NCI-H2171 treated with DMSO at 0.1 percent for 48 hours (cell line): ENCODE results near the gene XRN2.

Source experiments
- DNase-seq: peaks from one replicate; lab custom pipeline; 2025; lab: John Stamatoyannopoulos, UW

The XRN2 gene

DNA sequence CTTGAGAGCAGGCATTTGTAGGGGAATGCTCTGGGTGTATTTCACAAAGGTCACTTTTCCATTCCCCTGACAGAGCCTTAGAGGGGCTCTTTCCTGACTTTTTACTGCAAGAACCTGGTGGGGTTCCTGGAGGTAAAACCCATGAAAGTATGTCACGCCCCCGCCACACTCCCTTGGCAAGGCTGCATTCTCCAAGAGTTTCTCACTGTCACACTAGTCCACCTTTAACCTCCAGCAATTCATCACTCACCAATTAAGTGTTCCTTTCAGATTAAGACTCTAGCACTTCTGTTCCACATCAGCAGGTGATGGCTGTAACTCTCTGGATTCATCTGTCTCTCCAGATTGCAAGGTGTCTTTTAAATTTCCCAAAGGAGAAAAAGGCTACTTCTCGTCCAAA, 126.9 kb downstream of the XRN2 start:
- no peak for DNase-seq

- no peak for DNase-seq
Measured at GRCh38 chr20:21432911-21433310, 129.8 kb downstream of the XRN2 start.

DNA sequence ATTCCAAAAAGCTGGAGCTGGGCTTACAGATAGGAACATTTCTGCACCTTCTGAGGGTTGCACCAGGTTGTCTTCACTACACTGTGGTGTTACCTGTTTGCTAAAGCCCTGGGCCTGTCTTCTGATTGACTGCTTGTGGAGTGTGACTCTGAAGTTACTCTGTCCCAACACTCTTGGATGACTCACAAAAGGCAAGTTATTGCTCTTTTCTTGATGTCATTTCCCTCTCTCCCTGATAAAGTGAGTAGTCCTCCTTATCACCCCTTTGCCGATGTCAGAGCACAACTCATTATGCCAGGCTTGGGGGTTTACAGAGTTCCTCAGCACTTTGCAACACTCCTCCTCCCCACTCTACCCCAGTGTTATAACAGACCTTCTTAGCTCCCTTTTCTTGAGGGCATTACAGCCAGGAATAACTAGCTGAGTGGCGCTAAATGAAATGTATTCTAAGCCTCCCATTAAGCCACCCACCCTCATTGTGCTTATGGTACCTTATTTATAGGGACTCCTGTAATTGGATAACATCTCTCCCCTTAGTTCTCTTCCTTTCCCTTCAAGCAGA, 130.3 kb downstream of the XRN2 start:
- DNase-seq = no peak

- no peak for DNase-seq
Measured at GRCh38 chr20:21435576-21435975, 132.4 kb downstream of the XRN2 start.

DNA sequence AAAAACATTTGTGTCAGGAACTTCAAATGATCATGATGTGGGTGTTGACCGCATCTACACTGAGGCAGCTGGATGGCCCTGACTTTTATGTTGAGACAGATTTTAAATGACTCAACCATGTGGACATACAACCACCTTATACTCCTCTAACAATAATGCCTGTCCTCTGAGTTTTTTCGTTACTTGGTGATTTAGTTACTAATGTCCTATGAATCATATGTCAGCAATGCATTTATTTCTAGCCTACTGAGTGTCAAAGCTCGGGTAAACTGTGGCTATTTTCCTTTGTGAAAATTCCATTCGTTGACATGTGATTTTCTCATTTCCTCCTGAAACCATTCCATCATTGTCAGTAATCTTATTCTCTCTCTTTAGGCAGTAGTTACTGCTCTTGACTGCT, 133.1 kb downstream of the XRN2 start:
- no peak for DNase-seq

- DNase-seq = no peak
Measured at GRCh38 chr20:21437248-21437647, 134.1 kb downstream of the XRN2 start.

GRCh38 chr20:21437816-21438215, 134.7 kb downstream of the XRN2 start:
- no peak for DNase-seq
